Spleen (tissue), 7 donors: ENCODE results near the gene USB1.

Experiments used
- CTCF ChIP-seq, 11 experiments: fragments of 200-600 bp in 7 of 11; fragments of 450-650 bp in 4 of 11; sonication (generic) in 4 of 11; IDR thresholded peaks in 8 of 11; conservative IDR thresholded peaks in 3 of 11; 1 replicate in 7 of 11; 2 replicates in 4 of 11; pipeline versions ENCODE4 v1.4.0 to v1.8.0; 2016 to 2021; ENCODE audit warnings: antibody characterized with exemption in 11 of 11, inconsistent platforms in 4 of 11, mild to moderate bottlenecking in 1 of 11
- POLR2A ChIP-seq, 3 donors: fragments of 450-650 bp; IDR thresholded peaks; one replicate each; pipeline ENCODE4 v1.5.1; 2017; ENCODE audit warnings: antibody characterized with exemption in 3 of 3, mild to moderate bottlenecking in 1 of 3
- POLR2AphosphoS5 ChIP-seq, 3 donors: sonication (generic); formaldehyde crosslinking; IDR thresholded peaks; one replicate each; pipeline ENCODE4 v1.5.1; 2017; ENCODE audit warnings: antibody characterized with exemption in 3 of 3
- donor health status: DM: no; HTN: no; CAD: no; lungs with moderate emphysema.
- donor health status: DM: no; HTN: no; CAD: no.
- donor health status: DM: no; HTN: no; CAD: no.

- no peak for TF ChIP-seq POLR2A (IDR thresholded peaks at IDR 0.05)
- no peak for TF ChIP-seq CTCF (IDR thresholded peaks at IDR 0.05 in 8 of 11, conservative IDR thresholded peaks at IDR 0.05 in 3 of 11)
- TF ChIP-seq POLR2AphosphoS5 (IDR thresholded peaks at IDR 0.05) = no peak
These were observed 31.6 kb downstream of the USB1 start for GRCh38 chr16:58032710-58033293.
